Prostate gland (tissue), 2 donors: ENCODE results near the gene VSIG2. TPM values are rescaled to one million over a fixed set of nuclear protein-coding genes. Genes with fewer than 3 reads are reported as not detected.
A peak's percentile ranks its signal among the peaks of the same experiment; 100 is the strongest.

ENCODE experiments used
- DNase-seq: peaks from one replicate; pipeline ENCODE4 v3.0.0-alpha.2; 2019; ENCODE audit warnings: low spot score
- H3K27ac ChIP-seq, 2 donors: fragments of 200-600 bp; sonication (generic); 2 replicates each; pipeline ENCODE4 v1.5.1; 2017 to 2019
- H3K27me3 ChIP-seq: fragments of 200-600 bp; sonication (generic); replicated peaks from 2 replicates; pipeline ENCODE4 v1.5.1; 2019; ENCODE audit not compliant: insufficient read depth
- H3K36me3 ChIP-seq, 2 donors: fragments of 200-600 bp; sonication (generic); 1 replicate in 1 of 2; 2 replicates in 1 of 2; pipeline versions ENCODE4 v1.5.1 to v1.8.1; 2017 to 2019
- H3K4me1 ChIP-seq: fragments of 200-600 bp; sonication (generic); replicated peaks from 2 replicates; pipeline ENCODE4 v1.5.1; 2019
- H3K4me3 ChIP-seq, 2 donors: fragments of 200-600 bp; sonication (generic); 2 replicates each; pipeline ENCODE4 v1.5.1; 2017 to 2019
- H3K9me3 ChIP-seq: fragments of 200-600 bp; sonication (generic); 2 replicates; pipeline ENCODE4 v1.5.1; 2017
- POLR2A ChIP-seq: fragments of 450-650 bp; IDR thresholded peaks from one replicate; pipeline ENCODE4 v1.6.1; 2016; ENCODE audit warnings: antibody characterized with exemption, mild to moderate bottlenecking
- POLR2AphosphoS5 ChIP-seq: sonication (generic); formaldehyde crosslinking; IDR thresholded peaks from one replicate; pipeline ENCODE4 v1.6.1; 2017; ENCODE audit warnings: antibody characterized with exemption
- WGBS: methylation state at CpG from one replicate; pipeline ENCODE4 v1.1.5; 2018; 5-methylcytosine and 5-hydroxymethylcytosine counted together
- intact Hi-C: fragments of 100-400 bp; cut with DNase I; formaldehyde crosslinking; loops from one replicate; pipeline ENCODE4 v1.14.2; 2022
- total RNA-seq, 2 donors: library from RNA; depleted of rRNA; stranded (reverse); fragments of >200 nt; gene quantifications; one replicate each; pipeline ENCODE4 v1.1.0, GENCODE V29; 2016
- TF ChIP-seq, protein P1 (sequence below), 4 experiments: fragments of 200-600 bp in 2 of 4; fragments of 450-650 bp in 2 of 4; sonication (generic) in 2 of 4; IDR thresholded peaks; 1 replicate in 3 of 4; 2 replicates in 1 of 4; pipeline ENCODE4 v1.5.1; 2016 to 2019; ENCODE audit warnings: antibody characterized with exemption in 4 of 4, mild to moderate bottlenecking in 2 of 4, moderate library complexity in 2 of 4

VSIG2 gene
- total RNA-seq, 2 donors from 2014 or later, result 28.2 to 38.6 TPM

DNA sequence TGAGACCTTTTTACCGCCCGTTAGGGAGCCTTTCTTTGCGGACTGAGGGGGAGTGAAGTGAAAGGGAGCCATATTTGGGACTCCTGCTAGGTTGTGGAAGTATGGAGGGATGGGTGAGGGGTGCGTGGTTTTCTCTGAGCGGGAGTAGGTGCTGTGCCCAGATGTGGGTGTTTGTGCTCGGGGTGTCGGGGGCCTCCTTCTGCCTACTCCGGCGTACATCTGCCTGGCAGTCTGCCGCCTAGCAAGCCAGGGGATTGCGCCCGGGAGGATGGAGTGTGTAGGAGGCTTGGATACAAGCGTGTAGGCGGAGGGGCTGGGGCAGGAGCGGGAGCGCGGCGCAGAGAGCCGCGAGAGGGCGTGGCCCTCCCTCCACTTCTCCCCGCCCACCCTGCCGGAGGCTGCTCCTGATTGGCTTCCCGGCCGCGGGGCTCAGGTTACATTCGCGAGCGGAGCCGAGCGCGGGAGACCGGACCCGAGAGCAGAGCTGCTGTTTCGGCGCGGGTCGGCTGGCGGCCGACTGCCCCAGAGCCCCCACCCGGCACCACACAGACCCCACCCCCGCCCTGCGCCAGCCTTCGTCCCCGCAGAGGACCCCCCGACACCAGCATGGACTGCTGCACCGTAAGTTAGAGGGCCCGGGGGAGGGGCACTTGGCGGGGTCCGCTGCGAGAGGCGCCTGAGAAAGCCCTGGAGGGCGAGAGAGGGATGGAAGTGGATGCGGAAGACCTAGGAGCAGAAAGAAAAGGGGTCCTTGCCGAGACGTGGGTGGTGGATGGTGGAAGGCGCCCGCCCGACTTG lies 12.4 kb downstream of the VSIG2 start, which contains the start of gene NRGN:
Gene NRGN, plus strand, starts transcription at position 464 of the 798 bp plus-strand sequence. Its CDS starts 143 bp downstream, at position 607.
- Histone ChIP-seq H3K27me3 (no peaks in the 10 kb centered on the region), H3K4me3 (peak within 1 kb of the TSS; percentile 36 to 40), H3K9me3 (no peaks in the 10 kb centered on the region), H3K4me1 (no peaks in the 10 kb centered on the region), H3K27ac (no peak within 1 kb of the TSS), H3K36me3 (no peaks in the 10 kb centered on the region)
- TF ChIP-seq POLR2A (no peak), POLR2AphosphoS5 (peak; percentile 62)
- TF ChIP-seq, protein P1, sequence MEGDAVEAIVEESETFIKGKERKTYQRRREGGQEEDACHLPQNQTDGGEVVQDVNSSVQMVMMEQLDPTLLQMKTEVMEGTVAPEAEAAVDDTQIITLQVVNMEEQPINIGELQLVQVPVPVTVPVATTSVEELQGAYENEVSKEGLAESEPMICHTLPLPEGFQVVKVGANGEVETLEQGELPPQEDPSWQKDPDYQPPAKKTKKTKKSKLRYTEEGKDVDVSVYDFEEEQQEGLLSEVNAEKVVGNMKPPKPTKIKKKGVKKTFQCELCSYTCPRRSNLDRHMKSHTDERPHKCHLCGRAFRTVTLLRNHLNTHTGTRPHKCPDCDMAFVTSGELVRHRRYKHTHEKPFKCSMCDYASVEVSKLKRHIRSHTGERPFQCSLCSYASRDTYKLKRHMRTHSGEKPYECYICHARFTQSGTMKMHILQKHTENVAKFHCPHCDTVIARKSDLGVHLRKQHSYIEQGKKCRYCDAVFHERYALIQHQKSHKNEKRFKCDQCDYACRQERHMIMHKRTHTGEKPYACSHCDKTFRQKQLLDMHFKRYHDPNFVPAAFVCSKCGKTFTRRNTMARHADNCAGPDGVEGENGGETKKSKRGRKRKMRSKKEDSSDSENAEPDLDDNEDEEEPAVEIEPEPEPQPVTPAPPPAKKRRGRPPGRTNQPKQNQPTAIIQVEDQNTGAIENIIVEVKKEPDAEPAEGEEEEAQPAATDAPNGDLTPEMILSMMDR (IDR thresholded peaks at IDR 0.05), result peak in 1 of 4 experiments; percentile 7
- peak; percentile 90 for DNase-seq
- 2% methylated on average over 40 of the region's 59 CpGs for WGBS
- intact Hi-C loops, result no loop called here

DNA sequence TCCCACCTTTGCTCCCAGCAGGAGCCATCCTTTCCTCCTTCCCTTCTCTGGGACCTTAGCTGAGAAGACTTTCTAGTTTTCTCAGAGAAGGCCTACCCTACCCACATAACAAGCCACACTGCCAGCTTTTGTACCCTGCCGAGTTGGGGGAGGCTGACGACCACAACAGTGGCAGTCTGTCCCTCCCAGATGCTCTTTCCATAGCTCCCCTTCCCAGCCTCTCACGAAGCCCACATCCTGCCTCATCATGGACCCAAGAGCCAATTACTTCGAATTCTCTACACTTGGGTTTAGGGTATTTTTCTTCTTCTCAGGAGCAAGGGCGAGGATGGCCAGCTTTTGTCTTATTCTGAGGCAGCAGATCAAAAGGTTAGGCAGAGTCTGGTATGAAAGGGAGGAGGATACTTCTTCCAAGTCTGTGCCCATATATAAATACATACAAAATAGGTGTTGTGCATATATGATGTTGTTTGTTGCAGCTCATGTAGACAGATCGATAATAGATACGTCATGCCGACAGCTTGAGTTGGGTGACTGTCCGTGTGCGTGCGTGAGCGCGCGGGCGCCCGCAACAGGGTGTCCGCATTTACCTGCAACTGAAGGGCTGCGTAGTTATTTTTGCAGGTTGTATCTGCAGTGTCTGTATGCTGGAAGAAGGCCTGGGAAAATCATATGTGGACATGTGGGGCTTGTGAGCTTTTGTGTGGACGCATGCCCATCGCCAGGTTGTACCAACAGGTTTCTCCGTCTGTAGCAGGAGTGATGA lies 13.2 kb downstream of the VSIG2 start:
- no peaks in the 10 kb centered on the region for H3K36me3 ChIP-seq
- H3K4me3 ChIP-seq, result no peak overlapping the region
- H3K27ac ChIP-seq, result no peak overlapping the region
- no peaks in the 10 kb centered on the region for H3K9me3 ChIP-seq
- no peaks in the 10 kb centered on the region for H3K4me1 ChIP-seq
- intact Hi-C loops, result no loop called here
- TF ChIP-seq, protein P1 (IDR thresholded peaks at IDR 0.05), result no peak
- TF ChIP-seq POLR2A (no peak), POLR2AphosphoS5 (no peak)
- H3K27me3 ChIP-seq, result no peaks in the 10 kb centered on the region
- no peak for DNase-seq
- WGBS, result 67% methylated on average over 21 of the region's 21 CpGs

GRCh38 chr11:124737638-124738305 lies 14.3 kb downstream of the VSIG2 start:
- no peak overlapping the region for H3K4me3 ChIP-seq
- 88% methylated on average over 6 of the region's 7 CpGs for WGBS

DNA sequence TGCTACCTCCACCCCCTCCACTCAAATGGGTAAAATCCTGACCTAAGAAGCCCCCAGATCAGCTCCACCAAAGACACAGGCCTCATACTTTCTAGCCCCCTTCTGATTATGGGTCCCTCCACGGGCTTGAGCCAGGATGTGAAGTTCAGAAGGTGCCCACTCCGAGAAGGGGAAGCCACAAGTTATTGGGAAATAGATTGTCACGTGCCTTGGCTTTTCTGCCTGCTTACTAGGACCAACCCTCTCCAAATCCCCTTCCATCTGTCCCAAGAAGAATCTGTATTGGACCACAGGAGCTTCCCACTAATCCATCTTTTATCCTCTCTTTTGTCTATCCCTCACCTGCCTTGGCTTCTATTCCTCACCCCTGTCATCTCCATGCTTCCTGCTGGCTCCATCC lies 15.3 kb downstream of the VSIG2 start:
- no peaks in the 10 kb centered on the region for H3K36me3 ChIP-seq
- no peak overlapping the region for H3K4me3 ChIP-seq
- no peaks in the 10 kb centered on the region for H3K27me3 ChIP-seq
- no peak overlapping the region for H3K27ac ChIP-seq
- H3K9me3 ChIP-seq, result no peaks in the 10 kb centered on the region
- no peaks in the 10 kb centered on the region for H3K4me1 ChIP-seq
- WGBS, result 77% methylated on average over 3 of the region's 3 CpGs
- intact Hi-C loops, result no loop called here
- no peak for TF ChIP-seq POLR2AphosphoS5
- TF ChIP-seq, protein P1 (IDR thresholded peaks at IDR 0.05), result no peak
- no peak for TF ChIP-seq POLR2A
- no peak for DNase-seq

More at GRCh38 chr11:124737638-124738305, 14.3 kb downstream of the VSIG2 start:
- no peaks in the 10 kb centered on the region for H3K9me3 ChIP-seq
- TF ChIP-seq POLR2A, result no peak
- TF ChIP-seq, protein P1 (IDR thresholded peaks at IDR 0.05), result no peak
- TF ChIP-seq POLR2AphosphoS5, result no peak
- H3K27ac ChIP-seq, result no peak overlapping the region
- no peaks in the 10 kb centered on the region for H3K4me1 ChIP-seq
- no peaks in the 10 kb centered on the region for H3K27me3 ChIP-seq
- DNase-seq, result no peak
- no peaks in the 10 kb centered on the region for H3K36me3 ChIP-seq
- intact Hi-C loops, result no loop called here
